Immature natural killer cell (primary cell): ENCODE measurements around the gene ZBTB33. TPM values are rescaled to one million over a fixed set of nuclear protein-coding genes. Genes with fewer than 3 reads are reported as not detected.

Experiments
- DNase-seq, 3 donors: peaks; one replicate each; pipeline ENCODE4 v3.0.0; 2022; ENCODE audit warnings: mixed read lengths in 1 of 3
- H3K27ac Mint-ChIP-seq, 6 donors: one replicate each; pipeline ENCODE4 v1.8.0; 2020; ENCODE audit warnings: mixed read lengths in 6 of 6, mild to moderate bottlenecking in 5 of 6, inconsistent platforms in 4 of 6, moderate library complexity in 3 of 6
- H3K27me3 Mint-ChIP-seq, 3 donors: one replicate each; pipeline ENCODE4 v1.8.0; 2020 to 2021; ENCODE audit warnings: low read depth in 3 of 3, mild to moderate bottlenecking in 3 of 3, mixed read lengths in 3 of 3, moderate library complexity in 3 of 3, inconsistent platforms in 1 of 3
- H3K36me3 Mint-ChIP-seq, 3 donors: one replicate each; pipeline ENCODE4 v1.8.0; 2020; ENCODE audit warnings: mixed read lengths in 3 of 3, inconsistent platforms in 2 of 3, mild to moderate bottlenecking in 2 of 3
- H3K4me1 Mint-ChIP-seq, 2 donors: one replicate each; pipeline ENCODE4 v1.8.0; 2020; ENCODE audit warnings: inconsistent platforms in 2 of 2, mild to moderate bottlenecking in 2 of 2, mixed read lengths in 2 of 2, moderate library complexity in 1 of 2
- H3K4me3 Mint-ChIP-seq, 5 donors: one replicate each; pipeline ENCODE4 v1.8.0; 2020; ENCODE audit warnings: mild to moderate bottlenecking in 5 of 5, mixed read lengths in 5 of 5, inconsistent platforms in 3 of 5, moderate library complexity in 3 of 5
- H3K9me3 Mint-ChIP-seq, 6 donors: one replicate each; pipeline ENCODE4 v1.8.0; 2020; ENCODE audit warnings: mild to moderate bottlenecking in 6 of 6, mixed read lengths in 6 of 6, inconsistent platforms in 4 of 6, moderate library complexity in 3 of 6
- polyA plus RNA-seq, 3 donors: library from polyadenylated mRNA; unstranded; fragments of 300-500 nt; fragmentation: Illumina TruSeq; gene quantifications; one replicate each; pipeline ENCODE4 v1.2.3, GENCODE V29; 2021

Gene ZBTB33
- 10 to 100 TPM in 1 of 3 donors, 1 to 10 TPM in 2; 7.3 to 13.6 (median 9.1) TPM for polyA plus RNA-seq

GRCh38 chrX:120250522-120251271 is at the start of gene ZBTB33:
ZBTB33 (plus strand) TSS chrX:120250812; CDS start chrX:120253416, 2,604 bp downstream.
- Mint-ChIP-seq H3K27ac (peak within 1 kb of the TSS; percentile 83 to 96 (median 92)), H3K9me3 (no peaks in the 10 kb centered on the region), H3K4me1 (peaks cover 26 to 49% of the 10 kb centered on the region in 2 donors), H3K4me3 (peak within 1 kb of the TSS; percentile 92 to 96 (median 94)), H3K36me3 (peaks cover 0 to 12% (median 4%) of the 10 kb centered on the region in 3 donors), H3K27me3 (peaks cover 0 to 9% (median 0%) of the 10 kb centered on the region in 3 donors)
- DNase-seq, result peak; percentile 81 to 85 (median 84)

- Mint-ChIP-seq H3K27ac (no peak overlapping the region), H3K27me3 (peaks cover 0 to 8% (median 0%) of the 10 kb centered on the region in 3 donors)
These were observed 49.8 kb upstream of the ZBTB33 start for GRCh38 chrX:120200851-120201250.

GRCh38 chrX:120205816-120206753 is 44.5 kb upstream of the ZBTB33 start:
- Mint-ChIP-seq H3K4me1 (no peaks in the 10 kb centered on the region), H3K36me3 (no peaks in the 10 kb centered on the region), H3K4me3 (no peak overlapping the region), H3K9me3 (no peaks in the 10 kb centered on the region), H3K27ac (no peak overlapping the region), H3K27me3 (peaks cover 0 to 12% (median 0%) of the 10 kb centered on the region in 3 donors)
- no peak for DNase-seq

More at GRCh38 chrX:120200851-120201250, 49.8 kb upstream of the ZBTB33 start:
- H3K4me3 Mint-ChIP-seq, result no peak overlapping the region
- H3K36me3 Mint-ChIP-seq, result no peaks in the 10 kb centered on the region
- DNase-seq, result no peak
- no peaks in the 10 kb centered on the region for H3K9me3 Mint-ChIP-seq
- H3K4me1 Mint-ChIP-seq, result peaks cover 6 to 9% of the 10 kb centered on the region in 2 donors

GRCh38 chrX:120207009-120207605 is 43.5 kb upstream of the ZBTB33 start:
- Mint-ChIP-seq H3K36me3 (no peaks in the 10 kb centered on the region), H3K4me1 (no peaks in the 10 kb centered on the region), H3K4me3 (no peak overlapping the region), H3K9me3 (no peaks in the 10 kb centered on the region), H3K27ac (no peak overlapping the region), H3K27me3 (peaks cover 0 to 11% (median 0%) of the 10 kb centered on the region in 3 donors)
- DNase-seq, result no peak

- no peak overlapping the region for H3K27ac Mint-ChIP-seq
- H3K4me3 Mint-ChIP-seq, result no peak overlapping the region
- peak; percentile 32 to 50 (median 47) for DNase-seq
- H3K27me3 Mint-ChIP-seq, result peaks cover 0 to 14% (median 3%) of the 10 kb centered on the region in 3 donors
- peaks cover 0 to 2% of the 10 kb centered on the region in 2 donors for H3K4me1 Mint-ChIP-seq
- no peaks in the 10 kb centered on the region for H3K9me3 Mint-ChIP-seq
- H3K36me3 Mint-ChIP-seq, result no peaks in the 10 kb centered on the region
These were observed 37.0 kb upstream of the ZBTB33 start for GRCh38 chrX:120213438-120214265.

- Mint-ChIP-seq H3K4me3 (no peak overlapping the region), H3K27ac (no peak overlapping the region), H3K9me3 (no peaks in the 10 kb centered on the region), H3K36me3 (peaks cover 0 to 4% (median 3%) of the 10 kb centered on the region in 3 donors), H3K4me1 (no peaks in the 10 kb centered on the region), H3K27me3 (no peaks in the 10 kb centered on the region)
- no peak for DNase-seq
These were observed 27.2 kb upstream of the ZBTB33 start for GRCh38 chrX:120223374-120223773.

GRCh38 chrX:120224388-120224787 is 26.2 kb upstream of the ZBTB33 start:
- Mint-ChIP-seq H3K4me3 (no peak overlapping the region), H3K36me3 (peaks cover 0 to 4% (median 3%) of the 10 kb centered on the region in 3 donors), H3K4me1 (no peaks in the 10 kb centered on the region), H3K27me3 (no peaks in the 10 kb centered on the region), H3K27ac (no peak overlapping the region), H3K9me3 (no peaks in the 10 kb centered on the region)
- DNase-seq, result no peak

GRCh38 chrX:120228187-120228908 is 22.3 kb upstream of the ZBTB33 start:
- H3K36me3 Mint-ChIP-seq, result peaks cover 0 to 3% (median 0%) of the 10 kb centered on the region in 3 donors
- H3K27ac Mint-ChIP-seq, result no peak overlapping the region
- no peak for DNase-seq

GRCh38 chrX:120235284-120235683 is 15.3 kb upstream of the ZBTB33 start:
- no peaks in the 10 kb centered on the region for H3K9me3 Mint-ChIP-seq
- H3K4me3 Mint-ChIP-seq, result no peak overlapping the region
- no peak for DNase-seq
- peaks cover 0 to 13% (median 0%) of the 10 kb centered on the region in 3 donors for H3K36me3 Mint-ChIP-seq
- H3K27ac Mint-ChIP-seq, result no peak overlapping the region
- peaks cover 0 to 2% (median 0%) of the 10 kb centered on the region in 3 donors for H3K27me3 Mint-ChIP-seq
- H3K4me1 Mint-ChIP-seq, result no peaks in the 10 kb centered on the region

More at GRCh38 chrX:120228187-120228908, 22.3 kb upstream of the ZBTB33 start:
- Mint-ChIP-seq H3K4me1 (no peaks in the 10 kb centered on the region), H3K4me3 (no peak overlapping the region), H3K27me3 (no peaks in the 10 kb centered on the region), H3K9me3 (no peaks in the 10 kb centered on the region)

- no peak for DNase-seq
- no peaks in the 10 kb centered on the region for H3K4me1 Mint-ChIP-seq
- no peak overlapping the region for H3K4me3 Mint-ChIP-seq
- H3K27me3 Mint-ChIP-seq, result peaks cover 0 to 4% (median 0%) of the 10 kb centered on the region in 3 donors
- no peaks in the 10 kb centered on the region for H3K9me3 Mint-ChIP-seq
- no peak overlapping the region for H3K27ac Mint-ChIP-seq
- H3K36me3 Mint-ChIP-seq, result peaks cover 0 to 13% (median 0%) of the 10 kb centered on the region in 3 donors
These were observed 13.7 kb upstream of the ZBTB33 start for GRCh38 chrX:120236687-120237479.

GRCh38 chrX:120238933-120239332 is 11.7 kb upstream of the ZBTB33 start:
- H3K27me3 Mint-ChIP-seq, result peaks cover 0 to 6% (median 0%) of the 10 kb centered on the region in 3 donors
- H3K27ac Mint-ChIP-seq, result no peak overlapping the region
- no peaks in the 10 kb centered on the region for H3K9me3 Mint-ChIP-seq
- H3K4me3 Mint-ChIP-seq, result no peak overlapping the region
- peaks cover 0 to 13% (median 0%) of the 10 kb centered on the region in 3 donors for H3K36me3 Mint-ChIP-seq
- DNase-seq, result no peak
- peaks cover under 1 to 10% of the 10 kb centered on the region in 2 donors for H3K4me1 Mint-ChIP-seq

- no peaks in the 10 kb centered on the region for H3K9me3 Mint-ChIP-seq
- H3K27me3 Mint-ChIP-seq, result peaks cover 5 to 9% (median 5%) of the 10 kb centered on the region in 3 donors
- peaks cover 0 to 8% (median 0%) of the 10 kb centered on the region in 3 donors for H3K36me3 Mint-ChIP-seq
- peaks cover 8 to 21% of the 10 kb centered on the region in 2 donors for H3K4me1 Mint-ChIP-seq
- no peak for DNase-seq
- H3K27ac Mint-ChIP-seq, result no peak overlapping the region
- no peak overlapping the region for H3K4me3 Mint-ChIP-seq
These were observed 7.8 kb upstream of the ZBTB33 start for GRCh38 chrX:120242813-120243212.
